CD1c-positive myeloid dendritic cell (primary cell): Measurements from ENCODE around the gene EPHB2.

Experiments used
- DNase-seq: peaks from one replicate; pipeline ENCODE4 v3.0.0-alpha.2; 2016; ENCODE audit errors: extremely low spot score

The EPHB2 gene

DNA sequence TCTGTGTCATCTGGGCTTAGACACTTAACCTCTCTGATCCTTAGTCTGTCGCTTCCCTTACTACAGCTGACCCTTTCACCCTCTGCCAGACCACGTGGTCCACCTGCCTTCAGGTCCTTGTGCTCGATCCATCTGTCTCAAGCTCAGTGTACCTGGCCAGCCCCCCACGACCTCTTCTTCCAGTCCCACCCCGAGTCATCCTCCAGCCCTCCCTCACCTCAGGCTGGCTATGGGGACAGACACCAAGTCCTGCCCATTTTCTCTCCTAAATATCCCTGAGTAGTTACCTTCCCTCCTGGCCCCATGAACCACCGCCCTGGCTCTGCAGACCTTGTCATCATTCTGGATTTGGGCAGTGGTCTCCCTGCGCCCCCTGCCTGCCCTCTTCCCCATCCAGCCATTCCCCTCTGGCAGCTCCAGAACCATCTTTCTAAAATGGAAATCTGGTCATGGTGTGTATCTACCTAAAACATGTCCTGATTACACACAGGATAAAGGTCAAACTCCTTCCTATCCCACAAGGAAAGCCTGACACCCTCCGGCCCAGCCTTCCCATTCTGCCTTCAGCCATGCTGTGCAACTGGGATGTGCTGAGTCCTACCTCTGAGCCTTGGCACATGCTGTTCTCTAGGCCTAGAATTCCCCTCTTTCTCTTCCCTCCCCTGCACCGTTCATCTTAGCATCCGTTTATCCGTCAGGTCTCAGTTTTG, 107.6 kb downstream of the EPHB2 start:
- DNase-seq: no peak

DNA sequence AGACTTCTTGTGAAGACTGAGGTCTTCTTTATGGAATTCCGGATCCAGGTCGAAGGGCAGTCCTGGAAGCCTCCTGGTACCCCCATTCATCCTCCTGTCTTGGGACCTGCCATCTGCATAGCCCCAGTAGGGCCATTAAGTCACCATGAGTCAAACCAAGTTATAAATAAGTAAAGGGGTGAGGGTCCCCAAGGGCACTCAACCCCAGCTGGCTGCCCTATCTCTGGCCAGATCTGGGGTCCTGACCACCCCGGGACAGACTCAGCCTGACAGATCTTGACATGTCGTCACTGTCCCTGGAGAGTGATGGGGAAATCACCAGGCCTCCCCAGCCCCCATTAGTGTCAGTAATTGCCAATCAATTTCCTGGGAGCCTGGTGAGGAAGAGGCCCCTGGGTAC, 108.7 kb downstream of the EPHB2 start:
- no peak for DNase-seq

DNA sequence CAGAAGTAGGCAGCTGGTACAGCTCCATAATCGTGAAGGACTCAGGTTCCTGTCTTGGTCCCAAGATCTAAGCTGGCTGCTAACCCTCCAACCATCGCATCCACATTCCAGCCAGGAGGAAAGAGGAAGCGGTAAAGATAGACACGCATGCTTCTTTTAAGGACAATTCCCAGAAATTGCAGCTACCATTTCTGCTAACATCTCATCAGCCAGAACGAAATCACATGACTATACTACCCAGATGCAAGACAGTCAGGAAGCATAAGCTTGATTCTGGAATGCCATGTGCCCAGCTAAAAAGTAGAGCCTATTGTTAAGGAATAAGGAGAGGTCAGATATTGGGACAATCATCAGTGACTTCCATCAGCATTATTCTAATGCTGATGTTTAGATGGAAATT, 110.4 kb downstream of the EPHB2 start:
- DNase-seq: peak; percentile 33

DNA sequence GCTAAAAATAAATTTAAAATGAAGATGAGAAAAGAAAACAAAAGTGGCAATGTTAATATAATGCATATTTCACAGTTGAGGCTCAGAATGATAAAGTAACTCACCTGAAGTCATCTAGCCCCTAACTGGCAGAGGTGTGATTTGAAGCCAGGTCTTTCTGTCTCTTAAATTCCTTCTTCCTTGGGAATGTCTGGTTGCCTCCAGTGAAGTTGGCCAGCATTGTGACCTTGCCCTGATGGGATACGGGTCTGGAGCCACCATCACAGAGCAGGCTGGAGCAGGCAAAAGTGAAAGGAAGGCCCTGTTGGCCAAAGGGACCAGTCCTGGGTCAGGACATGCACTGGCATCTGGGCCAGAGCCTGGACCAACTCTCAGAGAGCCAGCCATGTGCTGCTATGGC, 111.7 kb downstream of the EPHB2 start:
- no peak for DNase-seq

DNA sequence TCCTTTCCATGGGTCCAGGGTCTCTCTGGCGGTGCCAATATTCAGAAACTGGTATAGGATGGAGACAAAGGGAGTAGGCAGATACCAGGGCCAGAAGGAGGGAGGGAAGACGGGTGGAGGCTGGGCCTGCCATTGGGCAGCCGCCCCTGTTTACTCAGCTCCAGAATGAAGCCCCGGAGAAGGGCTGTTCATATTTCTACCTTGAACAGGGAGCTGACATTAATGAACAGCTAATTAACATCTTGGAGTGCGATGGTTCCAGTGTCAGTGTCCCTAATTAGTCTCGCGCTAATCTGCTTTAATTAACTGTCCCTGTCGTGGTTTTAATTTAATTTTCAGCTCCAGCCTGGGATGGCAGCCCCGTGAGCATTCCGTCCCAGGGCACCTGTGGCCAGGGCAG, 113.8 kb downstream of the EPHB2 start:
- DNase-seq: no peak

DNA sequence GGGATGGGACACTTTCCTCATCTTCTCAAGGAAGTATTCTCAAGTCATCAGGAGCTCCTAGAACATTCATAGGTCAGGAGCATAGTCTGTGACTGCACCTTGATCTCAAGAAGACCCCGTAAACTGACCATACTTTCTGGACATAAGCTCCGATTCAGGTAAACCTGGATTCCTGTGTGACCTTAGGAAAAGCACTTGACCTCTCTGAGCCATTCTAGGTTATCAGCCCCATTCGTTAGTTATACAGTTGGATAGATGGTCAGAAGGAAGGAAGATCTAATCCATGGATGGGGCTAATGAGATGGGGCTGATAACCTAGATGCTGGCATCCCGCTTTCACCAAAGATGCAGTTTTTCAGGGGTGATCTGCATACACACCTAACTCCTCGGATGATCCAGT, 114.3 kb downstream of the EPHB2 start:
- no peak for DNase-seq

DNA sequence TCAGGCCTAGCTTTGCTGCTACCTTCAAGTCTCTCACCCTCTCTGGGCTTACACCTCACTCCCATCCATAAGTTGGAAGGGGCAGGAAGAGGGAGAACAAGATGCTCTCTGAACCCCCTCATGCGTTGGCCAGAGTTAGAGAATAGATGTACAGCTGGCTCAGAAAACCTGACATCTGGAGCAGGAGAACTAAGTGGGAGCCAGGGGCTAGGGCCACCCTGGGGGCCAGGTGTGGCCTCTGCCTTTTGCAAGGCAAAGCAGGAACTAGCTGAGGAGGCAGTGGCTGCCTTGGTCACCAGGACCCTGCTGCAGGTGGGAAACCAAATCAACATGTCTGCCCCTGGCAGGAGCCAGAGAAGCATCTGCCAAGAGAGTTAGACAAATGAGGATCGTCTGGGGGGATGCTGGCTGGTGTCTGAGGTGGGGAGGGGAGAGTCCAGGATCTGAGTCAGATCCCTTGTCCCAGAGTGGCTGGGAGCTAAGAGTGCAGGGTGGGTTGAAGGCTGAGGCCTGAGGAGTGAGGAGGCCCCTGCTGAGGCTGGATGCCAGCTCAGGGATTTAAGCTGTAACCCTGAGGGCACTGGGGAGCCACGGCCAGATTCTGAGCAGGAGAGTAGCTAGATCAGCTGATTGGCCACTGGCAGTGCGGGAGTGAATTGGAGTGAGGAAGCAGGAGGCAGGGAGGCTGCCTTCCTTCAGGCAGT, 115.0 kb downstream of the EPHB2 start:
- DNase-seq: no peak

DNA sequence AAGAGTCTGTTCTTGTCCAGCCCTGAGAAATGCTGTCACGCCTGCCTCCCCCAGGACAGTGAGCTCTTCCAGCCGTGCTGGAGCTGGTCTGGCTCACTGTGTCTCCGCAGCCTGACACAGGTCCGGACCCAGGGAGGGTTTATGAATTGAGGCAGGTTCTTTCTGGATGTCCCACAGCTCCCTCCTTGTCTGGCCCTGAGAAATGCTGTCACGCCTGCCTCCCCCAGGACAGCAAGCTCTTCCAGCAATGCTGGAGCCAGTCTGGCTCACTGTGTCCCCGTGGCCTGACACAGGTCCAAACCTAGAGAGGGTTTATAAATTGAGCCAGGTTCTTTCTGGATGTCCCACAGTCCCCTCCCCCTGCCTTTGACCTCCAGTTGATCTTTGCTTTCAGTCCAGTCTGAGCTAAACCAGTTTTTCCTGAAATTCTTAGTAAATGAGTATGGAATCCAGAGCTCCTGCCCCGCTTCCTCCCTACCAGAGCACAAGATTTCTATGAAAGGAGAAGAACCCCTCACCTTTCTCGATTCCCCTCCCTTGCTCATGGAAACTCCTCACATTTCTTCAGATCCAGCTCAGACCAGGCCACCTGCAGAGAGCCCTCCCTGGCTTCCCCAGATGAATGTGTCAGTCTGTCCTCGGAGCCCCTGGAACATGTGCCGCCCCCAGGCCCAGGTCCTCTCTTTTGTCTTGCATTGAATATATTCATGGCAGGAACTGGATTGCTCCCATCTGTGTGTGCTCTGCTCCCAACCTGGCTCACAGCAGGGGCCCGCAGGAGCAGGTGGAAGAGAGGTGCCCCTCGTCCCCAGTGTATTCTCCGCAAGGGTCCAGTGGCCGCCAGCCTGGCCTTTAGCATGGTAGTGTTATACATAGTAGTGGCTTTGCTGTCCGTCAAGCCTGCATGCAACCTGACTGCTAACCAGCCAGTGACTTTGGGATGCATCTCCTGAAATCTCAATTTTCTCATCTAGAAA, 116.3 kb downstream of the EPHB2 start:
- no peak for DNase-seq

DNA sequence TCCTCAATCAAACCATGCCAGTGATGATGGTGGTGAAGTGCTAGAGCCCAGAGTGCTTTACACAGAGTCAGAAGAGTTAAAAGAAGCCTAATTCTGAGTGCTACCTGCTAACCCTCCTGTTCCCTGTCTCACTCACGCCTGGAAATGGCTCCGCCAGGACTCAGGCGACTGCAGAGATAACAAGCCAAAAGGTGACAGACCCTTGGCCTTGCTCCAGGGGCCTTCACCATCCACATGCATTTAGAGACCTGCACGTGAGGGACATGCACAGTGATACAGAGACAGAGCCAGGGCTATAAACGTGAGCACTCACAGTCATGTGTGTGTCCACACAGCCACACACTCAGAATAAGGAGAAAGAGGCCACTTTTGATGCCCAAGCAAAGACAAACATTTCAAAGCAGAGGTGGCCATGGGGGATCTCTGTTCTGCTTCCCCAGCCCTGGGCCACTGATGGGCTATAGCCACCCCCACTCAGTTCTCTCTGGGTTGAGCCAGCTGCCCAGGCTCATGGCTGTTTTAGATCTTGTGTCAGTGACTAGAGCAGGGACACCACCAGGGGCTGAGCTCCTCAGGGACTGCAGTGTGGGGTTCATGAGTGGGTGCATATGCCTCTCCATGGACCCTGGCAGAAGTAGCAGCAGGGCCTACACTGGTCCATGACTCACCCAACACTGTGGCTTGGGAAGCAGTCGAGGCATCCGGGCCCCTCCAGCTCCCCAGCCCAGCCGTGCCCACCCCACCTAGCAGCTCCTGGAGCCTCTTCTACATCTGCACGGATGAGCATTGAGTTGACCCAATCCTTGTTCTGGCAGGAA, 117.2 kb downstream of the EPHB2 start:
- no peak for DNase-seq

DNA sequence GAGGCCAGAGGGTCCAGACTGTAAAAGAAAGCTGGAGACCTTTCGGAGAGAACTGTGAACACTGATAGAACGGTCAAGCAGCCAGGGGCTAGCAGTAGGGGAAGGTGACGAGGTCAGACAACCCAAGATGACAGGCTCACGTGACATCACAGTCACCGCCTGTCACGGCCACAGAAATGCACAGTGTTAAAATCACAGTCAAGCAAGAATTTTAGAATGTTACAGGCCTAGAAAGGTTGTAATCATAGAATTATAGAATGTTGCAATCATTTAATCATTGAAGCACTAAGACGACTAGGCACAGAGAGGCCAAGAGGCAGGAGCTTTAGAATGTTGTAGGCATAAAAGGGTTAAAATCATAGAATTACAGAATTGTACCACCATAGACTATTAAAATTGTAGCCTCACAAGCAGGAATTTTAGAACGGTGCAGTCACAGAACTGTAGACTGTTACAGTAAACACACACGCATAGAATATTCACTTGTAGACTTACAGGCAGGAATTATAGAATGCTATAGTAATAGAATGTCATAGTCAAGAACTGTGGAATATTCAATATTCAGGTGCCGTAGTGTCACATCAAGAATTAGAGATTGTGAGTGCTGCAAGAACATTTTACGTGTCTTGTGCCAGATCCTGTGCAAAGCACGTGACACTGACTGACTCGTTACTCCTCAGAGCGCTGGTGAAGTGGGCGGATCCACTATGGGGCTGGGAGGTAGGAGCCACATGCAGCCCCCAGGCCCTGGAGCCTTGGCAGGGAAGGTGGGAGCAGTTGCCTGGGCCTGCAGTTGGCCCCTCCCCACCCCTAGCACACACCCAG, 118.1 kb downstream of the EPHB2 start:
- peak; percentile 21 for DNase-seq

DNA sequence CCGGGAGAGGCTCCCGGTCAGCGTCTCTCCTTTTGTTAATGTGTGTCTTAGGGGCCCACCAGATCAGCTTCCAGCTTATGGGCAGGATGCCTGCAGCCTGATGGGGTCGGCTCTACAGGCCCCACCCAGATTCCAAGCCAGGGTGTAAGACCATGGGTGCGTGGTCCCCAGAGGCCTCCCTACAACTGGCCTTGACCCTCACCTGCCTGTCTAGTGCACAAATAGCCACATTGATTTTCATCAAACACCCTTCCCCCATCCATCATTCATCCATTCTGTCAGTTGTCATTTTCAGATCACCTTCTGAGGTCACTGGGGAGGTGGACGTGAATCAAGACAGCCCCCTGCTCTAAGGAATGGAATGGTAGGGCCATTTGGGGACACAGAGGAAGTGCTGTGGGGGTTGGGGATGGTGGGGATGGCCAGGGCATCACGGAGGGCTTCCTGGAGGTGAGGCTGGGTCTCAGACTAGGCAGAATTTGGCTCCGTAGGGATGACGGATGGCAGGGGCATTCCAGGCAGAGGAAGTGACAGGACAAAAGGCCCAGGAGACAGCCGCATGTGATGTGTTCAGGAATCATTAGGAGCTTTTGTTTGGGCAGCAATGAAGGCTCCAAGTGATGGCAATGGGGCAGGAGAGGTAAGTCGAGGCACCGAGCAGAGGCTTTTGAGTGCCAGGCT, 118.8 kb downstream of the EPHB2 start:
- DNase-seq: no peak

DNA sequence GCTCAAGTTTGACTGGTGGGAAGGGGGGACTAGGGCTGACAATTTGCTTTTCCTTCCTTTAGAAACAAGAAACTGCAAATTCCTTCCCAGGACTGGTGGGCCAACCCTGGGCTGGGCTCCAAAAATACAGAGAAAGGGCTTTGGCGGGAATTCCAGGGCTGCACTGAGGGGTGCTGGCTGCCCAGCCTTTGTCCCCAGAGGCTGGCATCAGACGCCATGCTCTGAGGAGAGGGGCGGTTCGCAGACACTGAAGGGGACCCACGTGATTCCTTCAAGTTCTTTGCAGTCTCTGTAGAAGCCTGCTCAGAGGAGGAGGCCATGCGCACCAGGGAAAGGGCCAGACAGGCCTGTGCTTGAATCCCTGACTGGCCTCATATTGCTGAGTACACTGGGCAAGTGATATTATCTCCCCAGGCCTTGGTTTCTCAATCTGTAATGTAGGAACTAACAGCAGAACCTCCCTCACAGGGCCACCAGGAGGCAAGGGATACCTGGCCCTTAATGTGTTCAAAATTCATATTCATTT, 119.5 kb downstream of the EPHB2 start:
- no peak for DNase-seq

DNA sequence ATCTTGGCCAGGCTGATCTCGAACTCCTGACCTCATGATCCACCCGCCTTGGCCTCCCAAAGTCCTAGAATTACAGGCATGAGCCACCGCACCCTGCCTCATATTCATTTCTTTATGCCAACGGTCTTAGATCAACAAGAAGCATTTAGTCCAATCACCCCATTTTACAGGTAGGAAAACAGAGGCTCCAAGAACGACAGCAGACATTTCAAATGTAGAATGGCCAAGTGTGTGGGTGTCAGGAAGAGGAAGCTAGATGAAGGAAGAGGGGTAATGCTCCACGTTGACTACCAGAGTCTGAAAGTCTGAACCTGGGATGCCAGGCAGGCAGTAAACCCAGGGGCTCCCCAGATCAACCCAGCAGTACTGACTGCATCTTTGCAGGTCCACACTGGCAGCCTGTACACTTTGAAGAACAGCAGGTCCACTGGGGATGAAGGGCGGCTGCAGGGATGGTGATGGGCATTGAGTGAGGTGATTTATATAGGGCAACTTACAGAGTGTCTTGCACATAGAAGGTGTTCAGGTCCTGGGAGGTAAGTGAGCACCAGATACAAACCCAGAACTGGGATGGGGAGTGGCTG, 120.2 kb downstream of the EPHB2 start:
- peak; percentile 53 for DNase-seq

DNA sequence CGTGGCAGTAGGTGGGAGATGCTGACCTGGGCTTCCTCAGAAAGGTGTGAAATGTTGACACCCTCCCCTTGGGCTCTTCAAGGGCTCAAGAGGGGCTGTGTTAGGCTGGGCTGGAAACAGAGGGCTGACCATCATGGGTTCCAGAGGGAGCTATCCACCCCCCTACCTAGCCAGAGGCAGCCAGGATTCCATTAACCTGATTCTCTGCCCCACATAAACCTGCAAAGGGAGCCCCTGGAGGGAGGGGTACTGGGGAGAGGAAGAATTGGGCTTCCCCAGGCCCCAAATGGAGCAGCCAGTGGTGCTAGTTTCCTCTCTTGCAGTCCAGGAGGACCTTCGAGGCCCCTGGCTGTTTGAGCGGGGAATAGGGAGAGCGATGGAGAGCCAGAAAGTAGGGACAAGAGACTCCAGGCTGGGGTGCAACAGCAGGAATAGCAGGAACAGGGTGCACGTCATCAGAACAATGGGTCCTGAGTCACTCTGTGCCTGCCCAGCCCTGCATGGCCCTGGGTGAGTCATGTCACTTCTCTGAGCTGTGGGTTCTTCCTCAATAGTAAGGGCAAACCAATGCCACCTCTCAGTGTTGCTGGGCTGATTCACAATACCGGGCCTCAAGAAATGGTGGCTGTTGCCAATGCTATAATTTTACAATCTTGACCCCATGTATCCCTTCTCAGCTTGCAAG, 121.2 kb downstream of the EPHB2 start:
- DNase-seq: peak; percentile 87

DNA sequence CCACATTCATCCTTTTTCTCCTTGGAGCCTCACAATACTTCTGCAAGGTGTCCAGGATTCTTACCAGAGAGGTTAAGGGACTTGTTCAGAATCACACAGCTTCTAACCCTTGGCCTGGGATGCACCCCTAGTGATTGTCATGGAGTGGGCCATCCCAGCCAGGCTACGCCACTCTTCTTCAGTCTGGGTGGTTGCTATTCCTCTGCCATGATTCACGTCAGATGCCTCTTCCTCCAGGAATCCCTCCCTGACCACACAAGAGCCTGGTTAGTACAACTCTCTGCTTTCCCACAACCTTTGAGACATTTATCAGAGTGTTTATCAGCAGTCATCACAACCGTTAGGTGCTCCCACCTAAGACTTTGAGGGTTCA, 121.8 kb downstream of the EPHB2 start:
- DNase-seq: peak; percentile 20

DNA sequence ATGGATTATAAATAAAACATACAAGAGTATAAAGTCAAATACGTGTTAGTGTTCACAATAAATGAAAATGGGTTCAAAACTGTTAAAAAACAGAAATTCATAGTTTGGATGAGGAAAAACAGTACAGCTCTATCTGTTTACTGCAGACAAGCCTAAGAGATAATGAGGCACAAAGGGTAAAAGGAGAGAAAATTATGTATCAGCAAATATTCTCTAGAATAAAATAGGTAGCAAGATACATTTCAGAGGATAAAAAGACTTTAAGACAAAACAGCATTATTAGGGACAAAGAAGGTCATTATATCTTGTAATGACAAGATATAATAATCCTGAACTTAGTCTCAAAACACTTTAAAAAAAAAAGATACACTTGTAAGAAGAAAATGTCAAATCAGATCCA, 123.1 kb downstream of the EPHB2 start:
- DNase-seq: no peak

DNA sequence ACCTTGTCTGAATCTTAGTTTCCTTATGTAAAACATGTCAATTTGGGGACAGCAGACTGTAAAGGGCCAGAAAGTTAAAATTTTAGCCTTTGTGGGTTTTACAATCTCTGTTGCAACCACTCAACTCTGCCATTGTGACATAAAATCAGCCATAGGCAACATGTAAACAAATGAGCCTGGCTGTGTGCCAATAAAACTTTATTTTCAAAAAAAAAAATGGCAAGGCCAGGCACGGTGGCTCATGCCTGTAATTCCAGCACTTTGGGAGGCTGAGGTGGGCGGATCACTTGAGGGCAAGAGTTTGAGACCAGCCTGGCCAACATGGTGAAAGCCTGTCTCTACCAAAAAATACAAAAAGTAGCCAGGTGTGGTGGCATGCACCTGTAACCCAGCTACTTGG, 123.8 kb downstream of the EPHB2 start:
- DNase-seq: peak; percentile 61

DNA sequence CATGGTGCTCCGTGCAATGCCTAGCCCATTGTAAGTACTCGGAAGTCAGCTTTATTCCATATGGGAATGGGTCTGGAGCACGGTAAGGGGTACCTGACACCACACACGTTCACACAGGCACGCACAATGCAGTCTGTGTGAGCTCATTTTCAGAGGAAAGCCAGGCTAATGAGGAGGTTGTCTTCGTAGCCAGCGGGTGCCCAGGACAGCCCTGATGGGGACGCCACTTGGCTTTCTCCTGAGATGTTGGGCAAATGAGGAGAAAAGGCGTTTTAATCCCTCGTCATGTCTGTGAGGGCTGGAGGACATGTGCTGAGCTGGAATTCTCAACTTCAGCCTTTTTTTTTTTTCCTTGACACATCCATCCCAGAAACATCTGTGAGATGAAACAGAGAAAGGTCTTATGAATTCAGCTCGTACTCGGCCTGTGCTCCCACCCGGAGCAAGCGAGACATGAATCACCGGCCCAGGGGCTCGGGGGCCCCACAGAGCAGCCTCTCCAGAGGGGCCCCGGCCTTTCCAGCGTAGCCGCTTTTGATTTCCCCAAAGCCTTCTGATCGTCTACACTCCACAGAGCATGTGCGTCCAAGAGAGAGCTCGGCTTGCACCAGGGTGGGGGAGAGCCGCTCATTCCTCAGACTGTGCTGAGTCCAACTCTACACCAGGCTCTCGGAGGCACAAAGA, 125.1 kb downstream of the EPHB2 start:
- DNase-seq: no peak
